Panc1 (cell line): ENCODE results near the gene AKT1S1. TPM values are rescaled to one million over a fixed set of nuclear protein-coding genes. Genes with fewer than 3 reads are reported as not detected.

Source experiments
- ATAC-seq: fragments of 200-7000 bp; cut with Tn5 transposase; 2 replicates; pipeline ENCODE4 v1.9.1; 2020; ENCODE audit warnings: mild to moderate bottlenecking, moderate library complexity
- BruUV-seq: library from RNA; stranded (reverse); fragments of 400-500 nt; replicated peaks from 2 replicates; lab custom pipeline; 2021; lab: Mats Ljungman, UMichigan
- CTCF ChIA-PET: fragments of 300-600 bp; sonication (Branson Sonifier 250); formaldehyde crosslinking; loops from one replicate; lab custom pipeline; 2022; ENCODE audit warnings: antibody characterized with exemption; lab: Charles Lee
- POLR2A ChIA-PET: fragments of 300-600 bp; sonication (Branson Sonifier 250); formaldehyde crosslinking; loops from one replicate; lab custom pipeline; 2022; ENCODE audit warnings: antibody characterized with exemption; lab: Charles Lee
- DNase-seq: peaks from one replicate; pipeline ENCODE4 v3.0.0-alpha.2; 2010; ENCODE audit warnings: low read depth, low spot score
- H3K27ac ChIP-seq: 2 replicates; pipeline ENCODE4 v1.5.1; 2011; ENCODE audit warnings: mild to moderate bottlenecking, low read length, inconsistent platforms
- H3K27me3 ChIP-seq: fragments of 200-500 bp; sonication (Bioruptor generic); 2 replicates; pipeline ENCODE4 v1.6.0; 2014; ENCODE audit warnings: low read length, inconsistent platforms; ENCODE audit not compliant: control insufficient read depth, insufficient read depth
- H3K36me3 ChIP-seq: fragments of 200-500 bp; sonication (Bioruptor generic); 2 replicates; pipeline ENCODE4 v1.5.1; 2014; ENCODE audit warnings: inconsistent platforms, mild to moderate bottlenecking, low read length, moderate library complexity; ENCODE audit not compliant: control insufficient read depth, insufficient read depth
- H3K4me1 ChIP-seq: 2 replicates; pipeline ENCODE4 v1.5.1; 2011; ENCODE audit warnings: inconsistent platforms, mild to moderate bottlenecking, low read length, moderate library complexity; ENCODE audit not compliant: control insufficient read depth, insufficient read depth
- H3K4me3 ChIP-seq, 2 experiments: 2 replicates each; pipeline ENCODE4 v1.5.1; 2011 to 2012; ENCODE audit warnings: low read depth in 2 of 2, low read length in 2 of 2, mild to moderate bottlenecking in 2 of 2, inconsistent platforms in 1 of 2, moderate library complexity in 1 of 2
- H3K9me3 ChIP-seq: fragments of 200-500 bp; sonication (Bioruptor generic); 2 replicates; pipeline ENCODE4 v1.5.1; 2014; ENCODE audit warnings: low read depth, mild to moderate bottlenecking, inconsistent platforms, low read length, moderate library complexity; ENCODE audit not compliant: control insufficient read depth, insufficient read depth
- CTCF ChIP-seq: fragments of 450-650 bp; IDR thresholded peaks from 2 replicates; pipeline ENCODE4 v1.5.1; 2017; ENCODE audit warnings: mild to moderate bottlenecking
- POLR2AphosphoS5 ChIP-seq: IDR thresholded peaks from 2 replicates; pipeline ENCODE4 v1.6.1; 2012; ENCODE audit warnings: mild to moderate bottlenecking, low read depth, low read length, moderate library complexity
- REST ChIP-seq, 2 experiments: IDR thresholded peaks; 2 replicates each; pipeline ENCODE4 v1.6.1; 2011 to 2012; ENCODE audit warnings: low read depth in 2 of 2, control low read depth in 1 of 2, low read length in 1 of 2, mild to moderate bottlenecking in 1 of 2, moderate library complexity in 1 of 2; ENCODE audit not compliant: insufficient read depth in 1 of 2
- SIN3A ChIP-seq: IDR thresholded peaks from 2 replicates; pipeline ENCODE4 v1.6.1; 2012; ENCODE audit warnings: low read depth, mild to moderate bottlenecking, low read length, moderate library complexity, borderline replicate concordance; ENCODE audit not compliant: insufficient read depth
- TCF7L2 ChIP-seq: IDR thresholded peaks from 2 replicates; pipeline ENCODE4 v1.6.1; 2011; ENCODE audit warnings: mild to moderate bottlenecking, low read depth, low read length, inconsistent platforms
- in situ Hi-C: cut with HindIII; loops from 2 replicates; pipeline ENCODE4 v1.10.0; 2016; ENCODE audit warnings: low sequenced_read_pairs, low pct_unique_long_range_greater_than_20kb
- intact Hi-C: fragments of 100-400 bp; cut with micrococcal nuclease; formaldehyde crosslinking; loops from one replicate; pipeline ENCODE4 v1.10.0; 2022; ENCODE audit not compliant: unreplicated experiment
- total RNA-seq: library from RNA; stranded (reverse); gene quantifications from one replicate; pipeline ENCODE4 v1.2.1, GENCODE V29; 2021; ENCODE audit not compliant: unreplicated experiment

Gene AKT1S1
- total RNA-seq, 1 experiment from 2014 or later: 92.8 TPM

- in situ Hi-C loops (no loop called here), intact Hi-C loops (no loop called here)
- Histone ChIP-seq H3K27ac (no peak overlapping the region), H3K9me3 (no peaks in the 10 kb centered on the region), H3K4me3 (no peak overlapping the region), H3K27me3 (no peaks in the 10 kb centered on the region), H3K4me1 (no peaks in the 10 kb centered on the region), H3K36me3 (no peaks in the 10 kb centered on the region; the same call in 1 of the 2 replicates)
- BruUV-seq: TSS peak; percentile 74
- TF ChIP-seq SIN3A (no peak), TCF7L2 (no peak), POLR2AphosphoS5 (no peak), CTCF (no peak), REST (IDR thresholded peaks at IDR 0.05; ENCODE audit: insufficient read depth in 1 of 2, low read depth in 2 of 2, low read length in 1 of 2) (no peak)
- ATAC-seq (no peak), DNase-seq (no peak)
- CTCF ChIA-PET: interaction anchor here (0.6 kb wide), 1 partner anchor 717 kb away, joined by 3 read pairs; no protein-coding TSS in a partner anchor
- POLR2A ChIA-PET: no interaction called here
Measured at GRCh38 chr19:49838885-49839588, 38.1 kb downstream of the AKT1S1 start.

GRCh38 chr19:49837425-49837824 is 39.7 kb downstream of the AKT1S1 start:
- no TSS peak for BruUV-seq
- no peak for TF ChIP-seq TCF7L2
- no peak for TF ChIP-seq REST (IDR thresholded peaks at IDR 0.05; ENCODE audit: insufficient read depth in 1 of 2, low read depth in 2 of 2, low read length in 1 of 2)
- TF ChIP-seq SIN3A: no peak
- TF ChIP-seq CTCF: no peak
- no peak for TF ChIP-seq POLR2AphosphoS5
- no peak for ATAC-seq
- Histone ChIP-seq H3K27ac (no peak overlapping the region), H3K27me3 (no peaks in the 10 kb centered on the region), H3K4me1 (no peaks in the 10 kb centered on the region), H3K4me3 (no peak overlapping the region), H3K9me3 (no peaks in the 10 kb centered on the region), H3K36me3 (no peaks in the 10 kb centered on the region; the same call in 1 of the 2 replicates)
- intact Hi-C loops (no loop called here), in situ Hi-C loops (no loop called here)
- ChIA-PET POLR2A (no interaction called here), CTCF (no interaction called here)
- DNase-seq: no peak
